Measurements from ENCODE around the gene TTLL4. TPM values are rescaled to one million over a fixed set of nuclear protein-coding genes. Genes with fewer than 3 reads are reported as not detected.

The TTLL4 gene
- total RNA-seq, 1 donor from 2014 or later, result 39.8 TPM

DNA sequence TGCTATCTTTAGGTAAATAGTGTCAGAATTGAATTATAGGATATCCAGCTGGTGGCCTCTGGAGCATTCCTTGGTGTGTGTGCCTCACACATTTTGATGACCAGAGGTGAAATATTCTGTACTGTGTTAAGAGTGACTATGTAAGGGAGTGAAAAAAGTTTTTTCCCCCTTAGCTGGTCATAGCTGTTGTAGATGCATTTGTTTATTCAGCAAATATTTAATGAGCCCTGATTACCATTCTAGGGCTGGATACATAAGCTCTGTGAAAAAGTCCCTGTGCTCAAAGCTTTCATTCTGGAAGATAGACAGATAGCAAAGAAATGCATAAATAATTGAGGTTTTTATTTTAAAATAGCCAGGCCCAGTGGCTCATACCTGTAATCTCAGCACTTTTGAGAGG lies 10.9 kb downstream of the TTLL4 start:
- Mint-ChIP-seq H3K4me1 (peaks cover 11% of the 10 kb centered on the region), H3K4me3 (no peak overlapping the region)
- TF ChIP-seq EZH2phosphoT487 (IDR thresholded peaks at IDR 0.05), result no peak

DNA sequence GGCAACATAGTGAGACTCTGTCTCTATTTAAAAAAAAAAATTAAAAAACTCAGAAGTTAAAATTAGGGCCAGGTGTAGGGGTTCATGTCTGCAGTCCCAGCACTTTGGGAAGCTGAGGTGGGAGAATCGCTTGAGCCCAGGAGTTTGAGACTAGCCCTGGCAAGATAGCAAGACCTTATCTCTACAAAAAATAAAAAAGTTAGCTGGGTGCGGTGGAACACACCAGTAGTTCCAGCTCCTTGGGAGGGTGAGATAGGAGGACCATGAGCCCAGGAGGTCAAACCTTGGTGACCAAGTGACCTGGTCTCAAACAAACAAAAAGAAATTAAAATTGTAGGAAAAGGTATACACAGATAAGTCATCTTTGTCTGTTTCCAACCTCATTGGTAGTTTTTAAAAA lies 11.3 kb downstream of the TTLL4 start:
- Histone ChIP-seq H3F3A (ENCODE audit: low read depth) (no peaks in the 10 kb centered on the region), H3K36me3 (peaks cover 3% of the 10 kb centered on the region), H3K27me3 (no peaks in the 10 kb centered on the region), H4K20me1 (ENCODE audit: low read depth) (peaks cover 48% of the 10 kb centered on the region), H2AFZ (replicated peaks) (no peak overlapping the region), H3K79me2 (ENCODE audit: low read depth) (peaks cover 100% of the 10 kb centered on the region), H3K9ac (no peak overlapping the region), H3K27ac (no peak overlapping the region), H3K4me2 (no peak overlapping the region), H3K9me3 (ENCODE audit: low read depth) (peaks cover 14% of the 10 kb centered on the region), H3K4me3 (no peak overlapping the region), H3K4me1 (no peaks in the 10 kb centered on the region)
- no peak for DNase-seq (ENCODE audit: low spot score)
- peaks cover 32% of the 10 kb centered on the region for H3K36me3 Mint-ChIP-seq
- H3K4me3 Mint-ChIP-seq, result no peak overlapping the region
- peaks cover 20% of the 10 kb centered on the region for H3K9me3 Mint-ChIP-seq
- H3K27me3 Mint-ChIP-seq (ENCODE audit: insufficient read depth, low read depth), result peaks cover 4% of the 10 kb centered on the region
- no peak overlapping the region for H3K27ac Mint-ChIP-seq
- H3K4me1 Mint-ChIP-seq, result peaks cover 11% of the 10 kb centered on the region
- TF ChIP-seq EZH2phosphoT487 (IDR thresholded peaks at IDR 0.05), result no peak
- TF ChIP-seq, protein P1, sequence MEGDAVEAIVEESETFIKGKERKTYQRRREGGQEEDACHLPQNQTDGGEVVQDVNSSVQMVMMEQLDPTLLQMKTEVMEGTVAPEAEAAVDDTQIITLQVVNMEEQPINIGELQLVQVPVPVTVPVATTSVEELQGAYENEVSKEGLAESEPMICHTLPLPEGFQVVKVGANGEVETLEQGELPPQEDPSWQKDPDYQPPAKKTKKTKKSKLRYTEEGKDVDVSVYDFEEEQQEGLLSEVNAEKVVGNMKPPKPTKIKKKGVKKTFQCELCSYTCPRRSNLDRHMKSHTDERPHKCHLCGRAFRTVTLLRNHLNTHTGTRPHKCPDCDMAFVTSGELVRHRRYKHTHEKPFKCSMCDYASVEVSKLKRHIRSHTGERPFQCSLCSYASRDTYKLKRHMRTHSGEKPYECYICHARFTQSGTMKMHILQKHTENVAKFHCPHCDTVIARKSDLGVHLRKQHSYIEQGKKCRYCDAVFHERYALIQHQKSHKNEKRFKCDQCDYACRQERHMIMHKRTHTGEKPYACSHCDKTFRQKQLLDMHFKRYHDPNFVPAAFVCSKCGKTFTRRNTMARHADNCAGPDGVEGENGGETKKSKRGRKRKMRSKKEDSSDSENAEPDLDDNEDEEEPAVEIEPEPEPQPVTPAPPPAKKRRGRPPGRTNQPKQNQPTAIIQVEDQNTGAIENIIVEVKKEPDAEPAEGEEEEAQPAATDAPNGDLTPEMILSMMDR (IDR thresholded peaks at IDR 0.05), result no peak
- no peak for TF ChIP-seq EZH2 (IDR thresholded peaks at IDR 0.05)

More for the DNA sequence above, 10.9 kb downstream of the TTLL4 start:
- Histone ChIP-seq H2AFZ (replicated peaks) (no peak overlapping the region), H3K9me3 (ENCODE audit: low read depth) (peaks cover 9% of the 10 kb centered on the region), H3K27ac (no peak overlapping the region), H3K27me3 (no peaks in the 10 kb centered on the region), H3K9ac (no peak overlapping the region), H3K4me3 (no peak overlapping the region), H3K4me1 (no peaks in the 10 kb centered on the region), H3F3A (ENCODE audit: low read depth) (no peaks in the 10 kb centered on the region), H3K4me2 (no peak overlapping the region), H4K20me1 (ENCODE audit: low read depth) (peaks cover 48% of the 10 kb centered on the region), H3K79me2 (ENCODE audit: low read depth) (peaks cover 100% of the 10 kb centered on the region), H3K36me3 (peaks cover 3% of the 10 kb centered on the region)
- Mint-ChIP-seq H3K27me3 (ENCODE audit: insufficient read depth, low read depth) (peaks cover 4% of the 10 kb centered on the region), H3K27ac (no peak overlapping the region), H3K36me3 (peaks cover 35% of the 10 kb centered on the region), H3K9me3 (peaks cover 16% of the 10 kb centered on the region)
- DNase-seq (ENCODE audit: low spot score), result no peak

DNA sequence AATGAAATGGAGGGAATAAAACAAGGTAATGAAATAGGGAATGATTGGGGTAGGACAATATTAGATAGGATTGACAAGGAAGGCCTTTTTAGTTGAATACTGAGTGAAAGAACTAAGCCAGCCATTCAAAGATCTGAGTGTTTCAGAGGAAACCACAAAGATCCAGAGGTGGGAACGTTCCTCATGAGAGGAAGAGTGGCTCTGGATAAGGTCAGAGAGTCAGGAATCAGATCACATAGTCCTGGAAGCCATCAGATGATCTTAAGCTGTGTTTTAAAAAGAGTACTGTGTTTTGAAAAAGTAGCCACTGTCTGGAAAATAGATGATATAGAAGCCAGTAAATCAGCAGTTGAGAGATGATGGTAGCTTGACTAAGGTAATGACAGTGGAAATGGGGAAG lies 11.8 kb downstream of the TTLL4 start:
- H3K27ac ChIP-seq, result no peak overlapping the region

More for the DNA sequence above, 11.8 kb downstream of the TTLL4 start:
- Histone ChIP-seq H3K4me1 (no peaks in the 10 kb centered on the region), H3K36me3 (peaks cover 3% of the 10 kb centered on the region), H2AFZ (replicated peaks) (no peak overlapping the region), H3K79me2 (ENCODE audit: low read depth) (peaks cover 100% of the 10 kb centered on the region), H3K4me2 (no peak overlapping the region), H4K20me1 (ENCODE audit: low read depth) (peaks cover 48% of the 10 kb centered on the region), H3K4me3 (no peak overlapping the region), H3K27me3 (no peaks in the 10 kb centered on the region), H3F3A (ENCODE audit: low read depth) (no peaks in the 10 kb centered on the region), H3K9me3 (ENCODE audit: low read depth) (peaks cover 17% of the 10 kb centered on the region), H3K9ac (no peak overlapping the region)
- Mint-ChIP-seq H3K9me3 (peaks cover 23% of the 10 kb centered on the region), H3K27ac (no peak overlapping the region), H3K4me1 (peaks cover 11% of the 10 kb centered on the region), H3K36me3 (peaks cover 34% of the 10 kb centered on the region), H3K4me3 (no peak overlapping the region), H3K27me3 (ENCODE audit: insufficient read depth, low read depth) (peaks cover 2% of the 10 kb centered on the region)
- no peak for TF ChIP-seq EZH2phosphoT487 (IDR thresholded peaks at IDR 0.05)
- TF ChIP-seq, protein P1 (IDR thresholded peaks at IDR 0.05), result no peak
- TF ChIP-seq EZH2 (IDR thresholded peaks at IDR 0.05), result no peak
- DNase-seq (ENCODE audit: low spot score), result no peak
